Measurements from ENCODE around the gene SIM2.
"Not testable (repeated sequence)": the region's sequence is repeated elsewhere in the genome, so short reads cannot be mapped to it uniquely, and the experiment has no call there.

Gene SIM2

DNA sequence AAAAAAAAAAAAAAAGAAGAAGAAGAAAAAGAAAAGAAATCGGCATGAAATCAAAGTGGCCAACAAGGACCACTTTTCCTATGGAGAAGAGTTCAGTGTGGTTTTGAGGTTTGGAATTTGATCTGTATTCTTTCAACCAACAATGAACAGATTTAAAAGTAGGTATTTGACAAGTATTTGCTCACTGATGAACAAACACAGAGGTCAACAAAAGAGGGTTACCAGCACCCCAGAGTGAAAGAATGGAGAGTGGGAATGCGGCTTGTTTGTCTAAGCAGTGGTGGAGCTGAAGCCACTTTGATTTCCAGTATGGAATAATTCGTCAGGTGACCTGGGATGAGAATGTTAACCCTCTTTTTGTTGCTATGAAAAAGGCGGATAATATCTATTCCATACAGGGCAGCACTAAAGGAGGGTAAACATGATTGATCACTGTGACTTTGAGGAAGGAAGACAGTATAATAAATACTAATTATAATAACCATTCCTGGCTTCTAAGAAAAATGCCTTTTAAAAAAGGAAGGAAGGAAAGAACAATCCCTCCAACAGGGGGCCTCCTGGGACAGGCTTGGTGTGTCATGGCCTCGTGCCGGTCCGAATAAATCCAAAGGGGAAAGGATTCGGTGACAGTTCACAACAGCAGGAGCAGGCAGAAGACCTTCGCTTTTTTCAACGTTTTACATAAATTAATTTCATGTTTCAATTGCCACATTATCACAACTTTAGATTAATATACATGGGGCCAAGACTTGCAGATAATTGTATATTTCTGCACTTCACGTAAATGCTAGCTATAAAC lies 37.2 kb upstream of the SIM2 start:
- H3K4me3 ChIP-seq (replicated peaks; ENCODE audit: low read depth, low read length) = no peak overlapping the region
- TF ChIP-seq, protein P1, sequence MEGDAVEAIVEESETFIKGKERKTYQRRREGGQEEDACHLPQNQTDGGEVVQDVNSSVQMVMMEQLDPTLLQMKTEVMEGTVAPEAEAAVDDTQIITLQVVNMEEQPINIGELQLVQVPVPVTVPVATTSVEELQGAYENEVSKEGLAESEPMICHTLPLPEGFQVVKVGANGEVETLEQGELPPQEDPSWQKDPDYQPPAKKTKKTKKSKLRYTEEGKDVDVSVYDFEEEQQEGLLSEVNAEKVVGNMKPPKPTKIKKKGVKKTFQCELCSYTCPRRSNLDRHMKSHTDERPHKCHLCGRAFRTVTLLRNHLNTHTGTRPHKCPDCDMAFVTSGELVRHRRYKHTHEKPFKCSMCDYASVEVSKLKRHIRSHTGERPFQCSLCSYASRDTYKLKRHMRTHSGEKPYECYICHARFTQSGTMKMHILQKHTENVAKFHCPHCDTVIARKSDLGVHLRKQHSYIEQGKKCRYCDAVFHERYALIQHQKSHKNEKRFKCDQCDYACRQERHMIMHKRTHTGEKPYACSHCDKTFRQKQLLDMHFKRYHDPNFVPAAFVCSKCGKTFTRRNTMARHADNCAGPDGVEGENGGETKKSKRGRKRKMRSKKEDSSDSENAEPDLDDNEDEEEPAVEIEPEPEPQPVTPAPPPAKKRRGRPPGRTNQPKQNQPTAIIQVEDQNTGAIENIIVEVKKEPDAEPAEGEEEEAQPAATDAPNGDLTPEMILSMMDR (IDR thresholded peaks at IDR 0.05; ENCODE audit: low read length, missing control alignments) = peak; percentile 59
- DNase-seq (ENCODE audit: low read depth) = peak; percentile 53

DNA sequence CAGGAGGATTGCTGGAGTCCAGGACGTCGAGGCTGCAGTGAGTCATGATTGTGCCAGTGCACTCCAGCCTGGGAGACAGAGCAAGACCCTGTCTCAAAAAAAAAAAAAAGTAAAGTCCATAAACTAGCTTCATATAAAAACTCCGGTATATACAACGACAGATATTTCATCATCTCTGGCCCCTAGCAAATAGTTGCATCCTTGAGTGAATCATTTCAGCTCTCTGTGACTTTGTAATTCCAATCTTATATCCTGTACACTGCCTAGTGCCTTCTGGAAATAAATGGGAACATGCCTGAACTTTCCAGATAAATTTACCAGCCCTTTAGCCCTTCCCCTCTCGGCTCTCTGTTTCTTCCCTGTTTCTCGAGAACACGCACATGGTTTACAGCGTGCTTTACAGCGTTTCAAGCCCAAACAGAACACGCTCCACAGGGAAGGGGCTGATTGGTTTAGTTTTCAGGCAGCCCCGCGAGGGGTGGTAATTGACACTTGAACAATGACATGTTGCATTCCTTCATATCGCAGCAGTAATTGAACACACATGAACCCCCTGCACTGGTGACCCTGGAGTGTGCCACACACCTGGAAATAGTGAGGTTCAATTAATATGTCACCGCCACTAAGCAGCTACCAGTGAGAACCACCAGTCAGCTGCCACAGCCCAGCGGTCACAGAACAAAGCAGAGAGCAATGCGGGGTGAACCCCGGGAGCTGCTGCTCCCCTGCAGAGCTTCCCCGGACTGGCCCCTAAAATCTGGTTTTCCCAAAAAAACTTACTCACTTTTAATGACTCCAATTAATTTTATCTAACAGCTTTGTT lies 35.7 kb upstream of the SIM2 start:
- DNase-seq (ENCODE audit: low read depth) = peak; percentile 11
- TF ChIP-seq, protein P1 (IDR thresholded peaks at IDR 0.05; ENCODE audit: low read length, missing control alignments) = no peak
- H3K4me3 ChIP-seq (replicated peaks; ENCODE audit: low read depth, low read length) = no peak overlapping the region

DNA sequence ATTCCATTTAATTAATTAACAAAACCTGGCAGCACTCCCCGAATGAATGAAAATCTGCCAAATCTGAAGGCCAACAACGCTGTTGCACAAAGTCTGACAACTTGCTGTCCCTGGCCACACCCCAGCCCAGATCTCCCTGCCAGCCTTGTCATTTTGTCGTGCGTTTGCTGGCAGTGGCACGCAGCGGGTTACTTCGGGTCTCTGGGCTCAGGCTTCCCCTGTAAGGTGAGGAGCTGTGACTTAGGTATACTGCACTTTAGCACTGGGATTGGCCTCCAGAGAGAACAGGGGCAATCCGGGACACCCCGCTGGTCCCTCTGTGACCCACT lies 34.3 kb upstream of the SIM2 start:
- no peak overlapping the region for H3K4me3 ChIP-seq (replicated peaks; ENCODE audit: low read depth, low read length)
- no peak for DNase-seq (ENCODE audit: low read depth)
- TF ChIP-seq, protein P1 (IDR thresholded peaks at IDR 0.05; ENCODE audit: low read length, missing control alignments) = no peak

DNA sequence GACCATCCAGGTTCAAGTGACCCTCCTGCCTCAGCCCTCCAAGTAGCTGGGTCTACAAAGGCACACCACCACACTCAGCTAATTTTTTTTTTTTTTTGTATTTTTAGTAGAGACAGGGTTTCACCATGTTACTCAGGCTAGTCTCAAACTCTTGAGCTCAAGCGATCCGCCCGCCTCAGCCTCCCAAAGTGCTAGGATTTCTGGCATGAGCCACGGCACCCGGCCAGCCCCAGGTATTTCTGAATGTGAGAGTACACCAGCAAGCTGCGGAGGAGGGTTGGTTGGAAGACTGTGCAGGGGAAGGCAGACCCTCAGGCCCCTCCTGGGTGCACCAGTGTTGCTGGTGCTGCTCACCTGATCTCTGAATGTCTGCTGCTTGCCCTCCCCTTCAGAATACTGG lies 33.1 kb upstream of the SIM2 start:
- DNase-seq (ENCODE audit: low read depth) = no peak
- TF ChIP-seq, protein P1 (IDR thresholded peaks at IDR 0.05; ENCODE audit: low read length, missing control alignments) = no peak
- H3K4me3 ChIP-seq (replicated peaks; ENCODE audit: low read depth, low read length) = no peak overlapping the region

DNA sequence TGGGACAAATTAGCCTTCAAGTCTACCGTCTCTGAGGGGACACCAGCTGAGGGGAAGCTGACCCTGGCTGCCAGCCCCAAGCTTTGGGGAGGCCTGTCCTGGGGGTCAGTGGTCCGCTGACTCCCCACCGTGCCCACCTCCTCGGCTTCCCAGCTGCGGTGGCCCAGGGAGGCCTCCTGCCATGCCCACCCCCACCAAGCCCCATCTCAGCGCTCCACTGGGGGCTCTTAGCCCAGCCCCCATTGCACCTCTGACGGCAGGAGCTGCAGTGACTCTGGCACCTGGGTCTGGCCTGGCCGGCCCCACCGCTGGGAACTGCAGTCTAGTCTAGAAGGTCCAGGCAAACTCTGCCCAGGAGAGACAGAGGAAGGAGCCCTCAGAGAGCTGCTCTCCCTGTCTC lies 30.2 kb upstream of the SIM2 start:
- no peak overlapping the region for H3K4me3 ChIP-seq (replicated peaks; ENCODE audit: low read depth, low read length)
- TF ChIP-seq, protein P1 (IDR thresholded peaks at IDR 0.05; ENCODE audit: low read length, missing control alignments) = no peak
- no peak for DNase-seq (ENCODE audit: low read depth)

DNA sequence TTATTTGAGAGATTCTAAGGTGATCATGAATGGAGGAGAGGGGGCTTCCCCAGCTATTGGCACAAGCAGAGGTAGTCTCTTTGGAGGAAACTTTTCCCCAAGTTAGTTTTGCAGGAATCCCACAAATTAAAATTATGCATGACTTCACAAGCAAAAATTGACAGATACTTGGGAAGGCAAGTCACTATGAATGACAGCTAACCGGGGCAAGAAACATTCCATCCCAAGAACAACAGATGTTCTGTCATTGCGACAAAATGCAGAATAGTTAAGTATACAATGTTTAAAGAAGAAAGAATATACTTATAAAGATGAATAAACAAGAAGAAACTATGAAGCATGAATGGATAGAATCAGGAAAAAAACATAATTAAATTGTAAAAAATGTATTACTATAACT lies 27.1 kb upstream of the SIM2 start:
- TF ChIP-seq, protein P1 (IDR thresholded peaks at IDR 0.05; ENCODE audit: low read length, missing control alignments) = no peak
- no peak for DNase-seq (ENCODE audit: low read depth)
- no peak overlapping the region for H3K4me3 ChIP-seq (replicated peaks; ENCODE audit: low read depth, low read length)

DNA sequence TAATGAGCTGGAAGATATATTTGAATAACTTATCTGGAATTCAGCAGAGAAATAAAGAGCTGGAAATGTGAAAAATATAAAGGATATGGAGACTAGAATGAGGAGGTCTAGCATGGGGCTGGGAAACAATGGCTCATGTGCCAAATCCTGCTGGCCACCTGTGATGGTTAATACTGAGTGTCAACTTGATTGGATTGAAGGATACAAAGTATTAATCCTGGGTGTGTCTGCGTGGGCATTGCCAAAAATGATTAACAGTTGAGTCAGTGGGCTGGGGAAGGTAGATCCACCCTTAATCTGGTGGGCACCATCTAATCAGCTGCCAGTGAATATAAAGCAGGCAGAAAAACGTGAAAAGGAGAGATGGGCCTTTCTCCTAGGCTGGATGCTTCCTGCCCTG lies 26.6 kb upstream of the SIM2 start:
- not testable (repeated sequence) for H3K4me3 ChIP-seq (replicated peaks; ENCODE audit: low read depth, low read length); DNase-seq (ENCODE audit: low read depth)
